ENCODE measurements around the gene KRT39.

The KRT39 gene

GRCh38 chr17:40956401-40957254 lies 10.1 kb downstream of the KRT39 start:
- DNase-seq (ENCODE audit: extremely low read depth, insufficient read length): no peak
- H3K4me3 ChIP-seq (replicated peaks; ENCODE audit: low read depth, low read length): no peak overlapping the region
- no peaks in the 10 kb centered on the region for H3K36me3 ChIP-seq (ENCODE audit: control insufficient read depth, insufficient read depth, low read length)
- no peaks in the 10 kb centered on the region for H3K27me3 ChIP-seq (replicated peaks; ENCODE audit: control insufficient read depth, insufficient read depth, low read length)
- no peak for TF ChIP-seq CTCF (IDR thresholded peaks at IDR 0.05; ENCODE audit: insufficient read depth, low read length, poor library complexity, severe bottlenecking)

GRCh38 chr17:40953881-40954280 lies 12.9 kb downstream of the KRT39 start:
- Histone ChIP-seq H3K27me3 (replicated peaks; ENCODE audit: control insufficient read depth, insufficient read depth, low read length) (no peaks in the 10 kb centered on the region), H3K4me3 (replicated peaks; ENCODE audit: low read depth, low read length) (no peak overlapping the region), H3K36me3 (ENCODE audit: control insufficient read depth, insufficient read depth, low read length) (no peaks in the 10 kb centered on the region)
- DNase-seq (ENCODE audit: extremely low read depth, insufficient read length): no peak
- no peak for TF ChIP-seq CTCF (IDR thresholded peaks at IDR 0.05; ENCODE audit: insufficient read depth, low read length, poor library complexity, severe bottlenecking)

- no peaks in the 10 kb centered on the region for H3K27me3 ChIP-seq (replicated peaks; ENCODE audit: control insufficient read depth, insufficient read depth, low read length)
- no peak for DNase-seq (ENCODE audit: extremely low read depth, insufficient read length)
- no peak overlapping the region for H3K4me3 ChIP-seq (replicated peaks; ENCODE audit: low read depth, low read length)
- TF ChIP-seq CTCF (IDR thresholded peaks at IDR 0.05; ENCODE audit: insufficient read depth, low read length, poor library complexity, severe bottlenecking): no peak
- H3K36me3 ChIP-seq (ENCODE audit: control insufficient read depth, insufficient read depth, low read length): no peaks in the 10 kb centered on the region
Observed at GRCh38 chr17:40952661-40953060, 14.1 kb downstream of the KRT39 start.

GRCh38 chr17:40952154-40952553 lies 14.6 kb downstream of the KRT39 start:
- Histone ChIP-seq H3K4me3 (replicated peaks; ENCODE audit: low read depth, low read length) (no peak overlapping the region), H3K36me3 (ENCODE audit: control insufficient read depth, insufficient read depth, low read length) (no peaks in the 10 kb centered on the region), H3K27me3 (replicated peaks; ENCODE audit: control insufficient read depth, insufficient read depth, low read length) (no peaks in the 10 kb centered on the region)
- TF ChIP-seq CTCF (IDR thresholded peaks at IDR 0.05; ENCODE audit: insufficient read depth, low read length, poor library complexity, severe bottlenecking): no peak
- DNase-seq (ENCODE audit: extremely low read depth, insufficient read length): no peak

GRCh38 chr17:40951011-40951622 lies 15.6 kb downstream of the KRT39 start:
- Histone ChIP-seq H3K36me3 (ENCODE audit: control insufficient read depth, insufficient read depth, low read length) (no peaks in the 10 kb centered on the region), H3K4me3 (replicated peaks; ENCODE audit: low read depth, low read length) (no peak overlapping the region), H3K27me3 (replicated peaks; ENCODE audit: control insufficient read depth, insufficient read depth, low read length) (no peaks in the 10 kb centered on the region)
- no peak for DNase-seq (ENCODE audit: extremely low read depth, insufficient read length)
- TF ChIP-seq CTCF (IDR thresholded peaks at IDR 0.05; ENCODE audit: insufficient read depth, low read length, poor library complexity, severe bottlenecking): no peak

Data from GM06990 (cell line).